Spleen (tissue), 7 donors: ENCODE measurements around the gene ARHGEF39.
"Not testable (repeated sequence)": the region's sequence is repeated elsewhere in the genome, so short reads cannot be mapped to it uniquely, and the experiment has no call there.

Experiments
- POLR2A ChIP-seq, 3 donors: fragments of 450-650 bp; IDR thresholded peaks; one replicate each; pipeline ENCODE4 v1.5.1; 2017; ENCODE audit warnings: antibody characterized with exemption in 3 of 3, mild to moderate bottlenecking in 1 of 3
- TF ChIP-seq, protein P1 (sequence below), 11 experiments: fragments of 200-600 bp in 7 of 11; fragments of 450-650 bp in 4 of 11; sonication (generic) in 4 of 11; IDR thresholded peaks in 8 of 11; conservative IDR thresholded peaks in 3 of 11; 1 replicate in 7 of 11; 2 replicates in 4 of 11; pipeline versions ENCODE4 v1.4.0 to v1.8.0; 2016 to 2021; ENCODE audit warnings: antibody characterized with exemption in 11 of 11, inconsistent platforms in 4 of 11, mild to moderate bottlenecking in 1 of 11
- donor health status: DM: no; HTN: no; CAD: no; lungs with moderate emphysema.
- donor health status: DM: no; HTN: no; CAD: no.
- donor health status: DM: no; HTN: no; CAD: no.

DNA sequence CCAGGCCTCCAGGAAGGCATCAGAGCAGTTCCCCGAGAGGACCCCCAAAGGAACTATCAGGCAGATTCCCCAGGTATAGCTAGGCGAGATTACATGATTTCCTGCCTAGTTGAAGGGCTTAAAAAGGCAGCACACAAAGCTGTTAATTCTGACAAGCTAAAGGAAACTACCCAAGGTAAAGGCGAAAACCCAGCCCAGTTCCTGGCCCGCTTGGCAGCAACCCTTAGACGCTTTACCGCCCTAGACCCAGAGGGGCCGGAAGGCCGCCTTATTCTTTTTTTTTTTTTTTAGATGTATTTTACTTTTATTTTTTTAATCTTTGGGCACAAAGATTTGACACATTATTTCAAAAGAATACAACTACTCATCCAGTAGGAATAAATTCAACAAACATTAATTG is 26.2 kb downstream of the ARHGEF39 start:
- TF ChIP-seq, protein P1, sequence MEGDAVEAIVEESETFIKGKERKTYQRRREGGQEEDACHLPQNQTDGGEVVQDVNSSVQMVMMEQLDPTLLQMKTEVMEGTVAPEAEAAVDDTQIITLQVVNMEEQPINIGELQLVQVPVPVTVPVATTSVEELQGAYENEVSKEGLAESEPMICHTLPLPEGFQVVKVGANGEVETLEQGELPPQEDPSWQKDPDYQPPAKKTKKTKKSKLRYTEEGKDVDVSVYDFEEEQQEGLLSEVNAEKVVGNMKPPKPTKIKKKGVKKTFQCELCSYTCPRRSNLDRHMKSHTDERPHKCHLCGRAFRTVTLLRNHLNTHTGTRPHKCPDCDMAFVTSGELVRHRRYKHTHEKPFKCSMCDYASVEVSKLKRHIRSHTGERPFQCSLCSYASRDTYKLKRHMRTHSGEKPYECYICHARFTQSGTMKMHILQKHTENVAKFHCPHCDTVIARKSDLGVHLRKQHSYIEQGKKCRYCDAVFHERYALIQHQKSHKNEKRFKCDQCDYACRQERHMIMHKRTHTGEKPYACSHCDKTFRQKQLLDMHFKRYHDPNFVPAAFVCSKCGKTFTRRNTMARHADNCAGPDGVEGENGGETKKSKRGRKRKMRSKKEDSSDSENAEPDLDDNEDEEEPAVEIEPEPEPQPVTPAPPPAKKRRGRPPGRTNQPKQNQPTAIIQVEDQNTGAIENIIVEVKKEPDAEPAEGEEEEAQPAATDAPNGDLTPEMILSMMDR (IDR thresholded peaks at IDR 0.05 in 8 of 11, conservative IDR thresholded peaks at IDR 0.05 in 3 of 11) = not testable (repeated sequence)
- TF ChIP-seq POLR2A (IDR thresholded peaks at IDR 0.05) = not testable (repeated sequence)
